Measurements from ENCODE around the gene NLRC5. TPM values are rescaled to one million over a fixed set of nuclear protein-coding genes. Genes with fewer than 3 reads are reported as not detected.

The NLRC5 gene
- total and polyA plus RNA-seq, 2 donors (not counting 3 experiments of a cell fraction or from before 2014, with no cell fraction given), result 7.4 to 26.3 TPM

- Histone ChIP-seq H3K9ac (replicated peaks; ENCODE audit: extremely low read depth, insufficient read depth, low read length) (no peak overlapping the region), H3K36me3 (ENCODE audit: control insufficient read depth in 2 of 2, extremely low read depth in 1 of 2, insufficient read depth in 2 of 2, low read length in 2 of 2) (no peaks in the 10 kb centered on the region), H3K27me3 (ENCODE audit: control insufficient read depth in 2 of 2, insufficient read depth in 2 of 2, low read length in 2 of 2) (no peaks in the 10 kb centered on the region), H3K27ac (ENCODE audit: insufficient read depth, low read depth, low read length) (no peak overlapping the region), H3K9me3 (replicated peaks; ENCODE audit: control insufficient read depth, insufficient read depth, low read length) (no peaks in the 10 kb centered on the region), H3K79me2 (ENCODE audit: control insufficient read depth, insufficient read depth, low read length) (no peaks in the 10 kb centered on the region), H3K4me1 (ENCODE audit: control insufficient read depth, extremely low read depth, insufficient read depth, low read length) (peaks cover 14% of the 10 kb centered on the region), H3K4me3 (replicated peaks in 1 of 3; ENCODE audit: insufficient read depth in 1 of 3, low read depth in 1 of 3, low read length in 3 of 3) (no peak overlapping the region), H3K9me1 (replicated peaks; ENCODE audit: control insufficient read depth, extremely low read depth, insufficient read depth, low read length) (no peaks in the 10 kb centered on the region), H4K20me1 (replicated peaks; ENCODE audit: control insufficient read depth, extremely low read depth, insufficient read depth, low read length) (no peaks in the 10 kb centered on the region), H3K4me2 (ENCODE audit: insufficient read depth, low read length) (no peak overlapping the region), H2AFZ (ENCODE audit: low read depth, low read length) (no peak overlapping the region)
- dilution Hi-C loops (cut with MboI; ENCODE audit: extremely low pct_ligation_motif_present, low sequenced_read_pairs), result no loop called here
- BruUV-seq (replicated peaks), result no TSS peak
- DNase-seq (ENCODE audit: low read depth, low spot score), result no peak
- ChIA-PET POLR2A (no interaction called here), CTCF (interaction anchor here (0.7 to 1.7 kb wide), 3 partner anchors 10 to 79 kb away, joined by 3 to 7 read pairs (median 4); partner anchors contain the start of gene CPNE2)
- FAIRE-seq, result no peak
- TF ChIP-seq POLR2AphosphoS5 (IDR thresholded peaks at IDR 0.05; ENCODE audit: insufficient read depth, low read depth, low read length) (no peak), POLR2A (IDR thresholded peaks at IDR 0.05; ENCODE audit: low read depth, low read length) (no peak), JUN (IDR thresholded peaks at IDR 0.05; ENCODE audit: borderline replicate concordance, insufficient read depth, insufficient read length, low read depth) (no peak), MYC (IDR thresholded peaks at IDR 0.05; ENCODE audit: low read depth, low read length) (no peak), GATA2 (IDR thresholded peaks at IDR 0.05; ENCODE audit: insufficient read depth, insufficient read length, low read depth, low read length) (no peak), EZH2 (IDR thresholded peaks at IDR 0.05; ENCODE audit: borderline replicate concordance, low read depth, low read length, severe bottlenecking) (no peak), FOS (IDR thresholded peaks at IDR 0.05; ENCODE audit: borderline replicate concordance, insufficient read depth, low read length) (no peak)
- TF ChIP-seq, protein P1, sequence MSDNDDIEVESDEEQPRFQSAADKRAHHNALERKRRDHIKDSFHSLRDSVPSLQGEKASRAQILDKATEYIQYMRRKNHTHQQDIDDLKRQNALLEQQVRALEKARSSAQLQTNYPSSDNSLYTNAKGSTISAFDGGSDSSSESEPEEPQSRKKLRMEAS (IDR thresholded peaks at IDR 0.05; ENCODE audit: insufficient read depth, insufficient read length), result no peak
- TF ChIP-seq, protein P2, sequence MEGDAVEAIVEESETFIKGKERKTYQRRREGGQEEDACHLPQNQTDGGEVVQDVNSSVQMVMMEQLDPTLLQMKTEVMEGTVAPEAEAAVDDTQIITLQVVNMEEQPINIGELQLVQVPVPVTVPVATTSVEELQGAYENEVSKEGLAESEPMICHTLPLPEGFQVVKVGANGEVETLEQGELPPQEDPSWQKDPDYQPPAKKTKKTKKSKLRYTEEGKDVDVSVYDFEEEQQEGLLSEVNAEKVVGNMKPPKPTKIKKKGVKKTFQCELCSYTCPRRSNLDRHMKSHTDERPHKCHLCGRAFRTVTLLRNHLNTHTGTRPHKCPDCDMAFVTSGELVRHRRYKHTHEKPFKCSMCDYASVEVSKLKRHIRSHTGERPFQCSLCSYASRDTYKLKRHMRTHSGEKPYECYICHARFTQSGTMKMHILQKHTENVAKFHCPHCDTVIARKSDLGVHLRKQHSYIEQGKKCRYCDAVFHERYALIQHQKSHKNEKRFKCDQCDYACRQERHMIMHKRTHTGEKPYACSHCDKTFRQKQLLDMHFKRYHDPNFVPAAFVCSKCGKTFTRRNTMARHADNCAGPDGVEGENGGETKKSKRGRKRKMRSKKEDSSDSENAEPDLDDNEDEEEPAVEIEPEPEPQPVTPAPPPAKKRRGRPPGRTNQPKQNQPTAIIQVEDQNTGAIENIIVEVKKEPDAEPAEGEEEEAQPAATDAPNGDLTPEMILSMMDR (IDR thresholded peaks at IDR 0.05; ENCODE audit: extremely low read depth in 1 of 2, insufficient read depth in 1 of 2, low read depth in 1 of 2, low read length in 2 of 2), result no peak
- intact Hi-C loops (cut with micrococcal nuclease), result no loop called here
Measured at GRCh38 chr16:57013229-57013628, 23.9 kb downstream of the NLRC5 start.

All from endothelial cell of umbilical vein (primary cell).